WERI-Rb-1 (cell line): Measurements from ENCODE around the gene PRKCE.

Source experiments
- DNase-seq: peaks from one replicate; pipeline ENCODE4 v3.0.0-alpha.2; 2020
- H3K27ac ChIP-seq: fragments of 250-450 bp; sonication (Bioruptor Pico); 2 replicates; pipeline ENCODE4 v1.5.1; 2020; ENCODE audit warnings: mild to moderate bottlenecking, moderate library complexity
- H3K27me3 ChIP-seq: fragments of 250-450 bp; sonication (Bioruptor Pico); 2 replicates; pipeline ENCODE4 v1.5.1; 2021; ENCODE audit warnings: mild to moderate bottlenecking, low read depth, moderate library complexity; ENCODE audit not compliant: insufficient read depth, severe bottlenecking
- H3K36me3 ChIP-seq: fragments of 250-450 bp; sonication (Bioruptor Pico); 2 replicates; pipeline ENCODE4 v1.5.1; 2020; ENCODE audit warnings: mild to moderate bottlenecking, moderate library complexity
- H3K4me3 ChIP-seq: 2 replicates; pipeline ENCODE4 v1.5.1; 2011; ENCODE audit warnings: low read depth, mild to moderate bottlenecking, control low read depth, low read length
- H3K9me3 ChIP-seq: fragments of 250-450 bp; sonication (Bioruptor Pico); 2 replicates; pipeline ENCODE4 v1.5.1; 2021; ENCODE audit warnings: mild to moderate bottlenecking, moderate library complexity; ENCODE audit not compliant: severe bottlenecking
- TF ChIP-seq, protein P1 (sequence below): IDR thresholded peaks from 2 replicates; pipeline ENCODE4 v1.5.1; 2011; ENCODE audit warnings: low read depth, mild to moderate bottlenecking, control low read depth, inconsistent platforms, low read length

Gene PRKCE

DNA sequence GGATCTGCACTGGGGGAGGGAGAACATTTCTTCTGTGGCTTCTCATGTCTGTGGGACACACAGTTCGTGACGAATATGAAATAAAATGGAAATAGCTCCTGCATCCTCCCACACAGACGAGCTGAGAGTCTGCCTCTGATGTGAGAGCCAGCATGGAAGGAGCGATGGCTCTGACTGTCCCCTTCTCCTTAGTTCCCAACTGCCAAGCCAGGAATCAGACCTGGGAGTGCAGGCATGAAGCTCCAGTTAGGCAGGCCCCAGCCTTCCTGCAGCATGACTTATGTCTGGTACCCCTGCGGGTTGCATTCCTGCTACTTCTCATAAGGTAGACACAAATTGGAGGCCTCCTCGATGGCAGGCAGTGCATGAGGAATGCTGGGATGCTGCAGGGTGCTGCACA, 56.2 kb downstream of the PRKCE start:
- TF ChIP-seq, protein P1, sequence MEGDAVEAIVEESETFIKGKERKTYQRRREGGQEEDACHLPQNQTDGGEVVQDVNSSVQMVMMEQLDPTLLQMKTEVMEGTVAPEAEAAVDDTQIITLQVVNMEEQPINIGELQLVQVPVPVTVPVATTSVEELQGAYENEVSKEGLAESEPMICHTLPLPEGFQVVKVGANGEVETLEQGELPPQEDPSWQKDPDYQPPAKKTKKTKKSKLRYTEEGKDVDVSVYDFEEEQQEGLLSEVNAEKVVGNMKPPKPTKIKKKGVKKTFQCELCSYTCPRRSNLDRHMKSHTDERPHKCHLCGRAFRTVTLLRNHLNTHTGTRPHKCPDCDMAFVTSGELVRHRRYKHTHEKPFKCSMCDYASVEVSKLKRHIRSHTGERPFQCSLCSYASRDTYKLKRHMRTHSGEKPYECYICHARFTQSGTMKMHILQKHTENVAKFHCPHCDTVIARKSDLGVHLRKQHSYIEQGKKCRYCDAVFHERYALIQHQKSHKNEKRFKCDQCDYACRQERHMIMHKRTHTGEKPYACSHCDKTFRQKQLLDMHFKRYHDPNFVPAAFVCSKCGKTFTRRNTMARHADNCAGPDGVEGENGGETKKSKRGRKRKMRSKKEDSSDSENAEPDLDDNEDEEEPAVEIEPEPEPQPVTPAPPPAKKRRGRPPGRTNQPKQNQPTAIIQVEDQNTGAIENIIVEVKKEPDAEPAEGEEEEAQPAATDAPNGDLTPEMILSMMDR = no peak
- Histone ChIP-seq H3K27me3 (no peaks in the 10 kb centered on the region), H3K27ac (no peak overlapping the region)

DNA sequence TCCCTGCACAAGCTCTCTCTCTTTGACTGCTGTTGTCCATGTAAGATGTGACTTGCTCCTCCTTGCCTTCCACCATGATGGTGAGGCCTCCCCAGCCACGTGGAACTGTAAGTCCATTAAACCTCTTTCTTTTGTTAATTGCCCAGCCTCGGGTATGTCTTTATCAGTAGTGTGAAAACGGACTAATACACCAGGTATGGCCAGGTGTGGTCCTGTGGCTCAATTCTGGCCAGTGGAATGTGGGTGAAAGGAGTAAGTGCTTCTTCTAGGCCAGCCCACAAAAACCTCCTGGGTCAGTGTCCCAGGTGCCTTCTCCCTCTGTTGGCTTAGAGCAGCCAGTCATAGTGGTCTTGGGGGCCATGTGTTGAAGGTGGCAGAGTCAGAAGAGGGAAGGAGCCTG, 57.0 kb downstream of the PRKCE start:
- Histone ChIP-seq H3K9me3 (no peaks in the 10 kb centered on the region), H3K4me3 (no peak overlapping the region), H3K27ac (no peak overlapping the region), H3K27me3 (no peaks in the 10 kb centered on the region), H3K36me3 (no peaks in the 10 kb centered on the region)
- TF ChIP-seq, protein P1 = no peak
- DNase-seq = no peak

More for the DNA sequence above, 56.2 kb downstream of the PRKCE start:
- Histone ChIP-seq H3K4me3 (no peak overlapping the region), H3K36me3 (no peaks in the 10 kb centered on the region), H3K9me3 (no peaks in the 10 kb centered on the region)
- DNase-seq = no peak

DNA sequence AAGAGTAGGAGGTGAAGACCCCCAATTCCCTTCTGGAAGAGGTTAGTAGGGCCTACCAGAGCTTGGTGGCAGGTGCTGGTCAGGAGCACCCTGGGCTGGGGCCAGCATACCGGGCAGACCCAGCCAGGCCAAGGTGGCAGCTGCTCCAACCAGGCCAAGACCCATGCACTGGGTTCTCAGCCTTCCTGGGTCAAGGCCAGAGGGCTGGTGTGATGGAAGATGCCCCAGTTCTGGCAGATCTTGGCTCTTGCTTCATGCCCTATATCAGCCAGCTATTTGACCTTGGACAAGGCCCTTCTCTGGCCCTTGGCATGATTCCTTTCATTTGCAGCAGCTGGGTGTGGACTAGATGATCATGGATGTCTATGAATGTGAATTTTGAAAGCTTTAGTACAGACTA, 57.7 kb downstream of the PRKCE start:
- no peak overlapping the region for H3K27ac ChIP-seq

DNA sequence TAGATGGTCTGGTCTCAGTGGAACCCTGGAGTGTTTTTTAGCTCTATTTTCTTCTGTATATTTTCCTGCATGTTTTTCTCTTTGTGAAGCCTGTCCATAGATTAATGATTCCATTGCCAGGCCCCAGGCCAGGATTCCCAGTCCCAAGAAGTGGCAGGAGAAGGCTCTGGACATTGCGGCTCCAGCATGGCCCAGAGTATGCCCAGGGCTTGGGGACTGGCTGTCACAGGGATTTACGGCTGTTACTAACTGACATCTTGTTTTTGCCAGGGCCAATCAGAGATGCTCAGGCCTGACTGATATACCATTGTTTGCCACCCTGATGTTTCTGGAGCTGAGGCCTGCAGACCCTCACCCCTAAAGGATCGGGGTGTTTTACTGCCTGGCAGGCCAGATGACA, 59.0 kb downstream of the PRKCE start:
- Histone ChIP-seq H3K9me3 (no peaks in the 10 kb centered on the region), H3K27ac (no peak overlapping the region), H3K27me3 (no peaks in the 10 kb centered on the region), H3K36me3 (no peaks in the 10 kb centered on the region), H3K4me3 (no peak overlapping the region)
- no peak for DNase-seq
- TF ChIP-seq, protein P1 = no peak

More for the DNA sequence above, 57.7 kb downstream of the PRKCE start:
- Histone ChIP-seq H3K36me3 (no peaks in the 10 kb centered on the region), H3K27me3 (no peaks in the 10 kb centered on the region), H3K9me3 (no peaks in the 10 kb centered on the region), H3K4me3 (no peak overlapping the region)
- DNase-seq = no peak
- TF ChIP-seq, protein P1 = no peak

DNA sequence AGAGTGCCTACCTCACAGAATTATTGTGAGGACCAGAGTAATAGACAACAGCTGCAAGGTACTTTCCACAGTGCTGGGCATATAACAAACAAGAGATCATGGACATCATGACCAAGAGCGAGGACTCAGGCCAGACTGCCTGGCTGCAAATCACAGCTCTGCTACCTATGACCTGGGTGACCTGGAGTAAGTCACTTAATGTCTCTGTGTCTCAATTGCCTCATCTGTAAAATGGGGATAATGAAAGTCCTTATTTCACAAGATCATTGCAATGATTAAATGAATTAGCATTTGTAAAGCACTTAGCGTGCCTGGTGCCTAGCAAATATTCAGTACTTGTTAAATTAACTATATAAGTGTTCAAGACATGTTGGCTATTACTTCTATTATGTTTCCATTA, 59.7 kb downstream of the PRKCE start:
- no peaks in the 10 kb centered on the region for H3K9me3 ChIP-seq
- DNase-seq = no peak
- no peaks in the 10 kb centered on the region for H3K36me3 ChIP-seq

DNA sequence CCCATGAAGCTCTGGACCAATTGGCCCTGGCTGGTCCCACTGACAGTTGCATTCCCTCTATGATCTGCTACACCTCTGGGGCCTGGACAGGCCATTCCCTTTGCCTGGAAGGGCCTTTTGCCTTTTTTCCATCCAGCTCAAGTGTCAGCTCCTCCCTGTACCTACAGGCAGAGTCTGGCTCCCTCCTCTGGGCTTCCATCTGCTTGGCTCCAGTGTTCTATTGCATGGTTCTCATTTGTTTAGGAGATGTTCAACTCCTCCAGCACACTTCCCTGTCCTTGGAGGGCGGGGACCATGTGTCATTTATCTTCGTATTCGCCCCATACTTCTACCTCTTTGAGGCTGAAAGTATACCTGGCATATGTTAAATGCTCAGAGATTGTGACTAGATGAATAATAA, 61.1 kb downstream of the PRKCE start:
- Histone ChIP-seq H3K4me3 (no peak overlapping the region), H3K36me3 (no peaks in the 10 kb centered on the region), H3K9me3 (no peaks in the 10 kb centered on the region), H3K27ac (no peak overlapping the region), H3K27me3 (no peaks in the 10 kb centered on the region)
- no peak for DNase-seq
- TF ChIP-seq, protein P1 = 0 out of 2 replicates have a peak, but pooled peaks have one; percentile 22

More for the DNA sequence above, 59.7 kb downstream of the PRKCE start:
- Histone ChIP-seq H3K27me3 (no peaks in the 10 kb centered on the region), H3K27ac (no peak overlapping the region), H3K4me3 (no peak overlapping the region)
- TF ChIP-seq, protein P1 = no peak
